NCI-H2029 (cell line): Measurements from ENCODE around the gene GBX1.

Experiments
- DNase-seq: peaks from one replicate; lab custom pipeline; 2025; lab: John Stamatoyannopoulos, UW

The GBX1 gene

GRCh38 chr7:151193203-151193978, 25.9 kb upstream of the GBX1 start:
- DNase-seq, result no peak

- DNase-seq, result no peak
These were observed 24.6 kb upstream of the GBX1 start for GRCh38 chr7:151192002-151192539.

GRCh38 chr7:151191544-151191943, 24.1 kb upstream of the GBX1 start:
- DNase-seq, result no peak

DNA sequence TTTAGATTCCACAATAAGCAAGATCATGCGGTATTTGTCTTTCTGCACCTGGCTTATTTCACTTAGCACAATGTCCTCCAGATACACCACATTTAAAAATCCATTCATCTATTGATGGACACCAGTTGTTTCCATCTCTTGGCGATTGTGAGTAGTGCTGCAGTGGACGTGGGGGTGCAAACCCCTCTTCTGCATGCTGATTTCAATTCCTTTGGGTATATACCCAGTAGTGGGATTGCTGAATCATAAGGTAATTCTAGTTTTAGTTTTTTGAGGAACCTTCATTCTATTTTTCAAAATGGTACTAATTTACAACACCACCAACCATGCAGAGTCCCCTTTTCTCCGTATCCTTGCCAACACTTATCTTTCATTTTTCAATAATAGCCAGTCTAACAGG, 21.5 kb upstream of the GBX1 start:
- DNase-seq, result no peak

- DNase-seq, result no peak
These were observed 20.7 kb upstream of the GBX1 start for GRCh38 chr7:151188252-151188542.

- DNase-seq, result no peak
These were observed 20.1 kb upstream of the GBX1 start for GRCh38 chr7:151187409-151188251.

- no peak for DNase-seq
These were observed 19.3 kb upstream of the GBX1 start, which contains the start of gene ASB10 for GRCh38 chr7:151186640-151187408. TSS of gene ASB10 (minus strand) at chr7:151187250. CDS start at chr7:151187130, 120 bp downstream.

DNA sequence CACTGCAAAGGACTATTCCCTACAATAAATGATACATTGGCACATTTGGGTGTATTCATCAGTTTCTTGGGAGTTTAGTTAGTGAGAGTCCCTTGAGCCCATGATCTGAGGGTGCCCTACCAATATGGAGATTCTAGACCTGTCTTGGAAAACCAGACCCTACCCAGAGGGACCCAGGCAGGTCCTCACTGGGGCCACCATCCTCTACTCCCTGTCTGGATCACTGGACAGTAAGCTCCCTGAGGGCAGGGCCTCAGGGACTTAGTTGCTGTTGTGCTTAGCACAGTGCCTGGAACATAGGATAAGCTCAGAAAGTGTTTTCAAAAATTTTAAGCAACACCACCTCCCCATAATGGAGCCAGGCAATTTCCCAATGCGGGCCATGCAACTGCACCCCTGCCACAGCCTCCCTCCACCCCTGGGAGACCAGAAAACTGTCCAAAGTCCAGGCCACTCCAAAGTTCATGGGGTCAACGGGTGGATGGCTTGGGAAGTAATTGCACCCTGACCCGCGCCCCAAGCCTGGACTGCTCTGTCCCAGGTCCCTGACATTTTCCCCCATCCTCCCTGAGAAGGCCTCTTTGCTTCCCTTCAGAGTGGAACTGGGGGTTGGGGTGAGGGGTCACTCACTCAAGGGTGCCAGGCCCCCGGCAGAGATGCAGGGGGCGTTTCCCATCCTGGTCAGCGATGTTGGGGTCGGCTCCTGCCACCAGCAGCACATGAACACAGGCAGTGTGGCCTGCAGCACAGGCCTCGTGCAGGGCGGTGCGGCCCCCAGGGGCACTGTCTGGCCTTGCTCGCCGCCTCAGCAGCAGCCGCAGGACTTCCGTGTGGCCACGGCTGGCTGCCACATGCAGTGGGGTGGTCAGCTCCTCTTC, 18.5 kb upstream of the GBX1 start:
- no peak for DNase-seq

- DNase-seq, result no peak
These were observed 13.5 kb upstream of the GBX1 start for GRCh38 chr7:151181011-151181431.

DNA sequence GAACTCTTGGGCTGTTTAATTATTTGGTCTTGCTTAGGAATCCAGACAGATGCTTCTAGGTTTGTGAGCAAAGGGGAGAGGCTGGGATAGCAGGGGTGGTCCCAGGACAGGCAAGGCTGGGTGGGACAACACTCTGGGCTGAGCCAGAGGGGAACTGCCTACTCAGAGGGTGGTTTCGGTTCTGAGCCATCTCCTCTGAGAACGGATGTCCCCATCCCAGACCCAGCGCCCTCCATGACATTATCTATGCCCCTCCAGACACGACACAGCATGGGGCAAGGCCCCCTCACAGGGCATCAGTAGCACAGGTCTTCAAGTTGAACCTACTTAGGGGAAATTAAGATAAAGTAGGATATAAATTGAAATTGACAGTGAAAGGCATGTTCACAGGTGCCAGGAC, 12.5 kb upstream of the GBX1 start:
- DNase-seq, result no peak

DNA sequence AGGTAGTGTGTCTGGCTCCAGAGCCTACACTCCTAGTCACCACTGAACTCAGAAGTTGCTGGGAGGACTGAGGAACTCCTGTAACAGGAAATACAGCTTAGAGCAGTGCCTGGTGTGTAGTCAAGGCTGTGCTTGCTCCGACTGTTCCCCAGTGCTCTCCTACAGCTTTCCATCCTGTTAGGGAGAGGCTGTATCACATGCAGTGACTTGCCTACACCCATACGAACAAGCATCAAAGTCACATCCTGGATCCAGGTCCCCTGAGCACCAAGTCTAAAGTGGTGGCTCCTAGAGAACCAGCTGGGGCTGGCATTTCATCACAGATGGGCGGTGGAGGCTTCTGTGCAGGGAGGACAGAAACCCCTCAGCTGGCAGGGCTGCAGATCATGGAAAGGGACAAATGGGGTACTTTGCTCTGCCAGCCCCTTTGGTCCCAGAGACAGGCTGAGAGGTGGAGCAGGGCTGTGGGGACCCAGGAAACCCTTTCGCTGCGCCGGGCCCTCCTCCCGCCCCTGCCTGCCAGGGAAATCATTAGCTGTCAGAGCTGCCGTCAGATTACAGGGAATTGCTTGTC, 11.9 kb upstream of the GBX1 start:
- DNase-seq, result no peak

DNA sequence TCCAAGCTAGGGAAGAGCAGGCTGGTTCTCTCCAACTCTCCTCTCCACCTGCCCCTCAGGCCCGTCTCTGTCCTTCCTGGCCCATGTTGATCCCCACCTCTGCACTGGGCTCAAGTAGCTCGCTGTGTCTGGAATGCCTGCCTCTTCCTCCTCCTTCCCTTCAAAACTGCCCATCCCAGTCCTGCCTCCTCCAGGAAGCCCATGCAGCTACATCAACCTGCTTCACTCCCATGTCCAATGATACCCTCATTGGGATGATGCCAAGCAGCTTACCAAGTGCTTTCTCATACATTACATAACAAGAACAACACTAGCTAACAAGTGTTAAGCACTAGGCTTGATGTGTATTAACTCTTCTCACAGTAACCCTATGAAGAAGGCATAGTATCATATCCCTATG, 11.3 kb upstream of the GBX1 start:
- no peak for DNase-seq

DNA sequence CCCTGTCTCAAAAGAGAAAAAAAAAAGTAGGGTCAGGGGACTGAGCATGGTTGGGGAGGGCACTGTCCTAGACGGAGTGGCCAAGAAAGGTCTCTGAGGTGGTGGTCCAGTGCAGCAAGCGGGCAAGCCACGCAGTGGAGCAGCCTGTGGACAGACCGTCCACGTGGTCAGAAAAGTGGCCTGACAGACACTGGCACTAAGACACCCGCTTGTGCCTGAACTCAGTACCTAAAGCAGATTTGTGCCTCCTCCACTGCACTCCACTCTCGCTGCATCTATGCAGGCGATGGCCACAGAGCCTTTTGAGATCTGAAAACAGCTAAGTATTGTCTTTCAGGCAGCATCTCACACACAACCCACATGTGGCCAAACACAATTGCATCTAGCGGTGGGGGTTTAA, 10.7 kb upstream of the GBX1 start:
- no peak for DNase-seq

GRCh38 chr7:151177310-151177709, 9.8 kb upstream of the GBX1 start:
- no peak for DNase-seq

- no peak for DNase-seq
These were observed 8.9 kb upstream of the GBX1 start for GRCh38 chr7:151176401-151176800.

DNA sequence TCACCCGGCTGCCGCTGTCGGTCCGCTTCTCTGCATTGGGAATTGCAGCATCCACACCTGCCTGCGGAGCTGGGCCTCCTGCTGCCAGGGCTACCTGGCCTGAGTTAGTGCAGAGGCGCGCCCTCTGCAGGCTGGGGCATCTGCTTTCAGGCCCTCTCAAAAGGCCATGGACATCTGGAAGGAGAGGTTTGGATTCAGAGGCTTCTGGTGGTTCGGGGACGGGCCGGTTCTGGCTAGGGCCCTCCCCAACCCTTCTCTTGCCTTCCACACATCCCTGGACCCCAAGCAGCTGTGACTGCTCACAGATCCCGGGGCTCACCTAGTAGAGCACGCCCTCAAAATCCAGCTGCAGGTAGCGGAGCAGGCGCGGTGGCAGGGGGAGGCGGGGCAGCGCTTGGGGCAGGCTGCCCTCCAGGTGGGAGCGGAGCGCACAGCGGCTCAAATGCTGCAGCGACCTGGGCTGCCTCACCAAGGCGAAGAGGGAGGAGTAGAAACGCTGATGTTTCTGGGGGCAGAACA, 8.4 kb upstream of the GBX1 start:
- no peak for DNase-seq

- no peak for DNase-seq
These were observed 7.7 kb upstream of the GBX1 start for GRCh38 chr7:151175047-151175792.

- no peak for DNase-seq
These were observed 7.0 kb upstream of the GBX1 start for GRCh38 chr7:151174246-151175046.
